Osteoblast (primary cell): ENCODE results near the gene USP32. TPM values are rescaled to one million over a fixed set of nuclear protein-coding genes. Genes with fewer than 3 reads are reported as not detected.
A peak's percentile ranks its signal among the peaks of the same experiment; 100 is the strongest.

Source experiments
- DNase-seq: peaks from one replicate; pipeline ENCODE4 v3.0.0; 2011; ENCODE audit warnings: low spot score, mixed read lengths; ENCODE audit not compliant: insufficient read length; ENCODE audit errors: missing footprints
- H2AFZ ChIP-seq: 2 replicates; pipeline ENCODE4 v1.6.0; 2011; ENCODE audit warnings: mild to moderate bottlenecking, low read length
- H3K27ac ChIP-seq: 2 replicates; pipeline ENCODE4 v1.5.1; 2011; ENCODE audit warnings: mild to moderate bottlenecking, low read depth, low read length, moderate library complexity
- H3K27me3 ChIP-seq: 2 replicates; pipeline ENCODE4 v1.6.0; 2012; ENCODE audit warnings: mild to moderate bottlenecking, control low read depth, inconsistent platforms, low read length, moderate library complexity; ENCODE audit not compliant: insufficient read depth
- H3K36me3 ChIP-seq: 2 replicates; pipeline ENCODE4 v1.5.1; 2011; ENCODE audit warnings: mild to moderate bottlenecking, low read length, control low read depth, moderate library complexity; ENCODE audit not compliant: insufficient read depth
- H3K4me1 ChIP-seq: 2 replicates; pipeline ENCODE4 v1.5.1; 2011; ENCODE audit warnings: mild to moderate bottlenecking, low read length, control low read depth, moderate library complexity; ENCODE audit not compliant: insufficient read depth
- H3K4me2 ChIP-seq: 2 replicates; pipeline ENCODE4 v1.6.0; 2011; ENCODE audit warnings: mild to moderate bottlenecking, low read length; ENCODE audit not compliant: insufficient read depth
- H3K4me3 ChIP-seq: fragments of 200-600 bp; sonication (generic); 3 replicates; pipeline ENCODE4 v1.5.1; 2012; ENCODE audit warnings: mild to moderate bottlenecking, low read length, inconsistent platforms; ENCODE audit not compliant: insufficient read depth
- H3K79me2 ChIP-seq: 2 replicates; pipeline ENCODE4 v1.6.0; 2012; ENCODE audit warnings: mild to moderate bottlenecking, low read length, control low read depth, inconsistent platforms; ENCODE audit not compliant: insufficient read depth
- H3K9me3 ChIP-seq: 2 replicates; pipeline ENCODE4 v1.5.1; 2011; ENCODE audit warnings: low read depth, low read length, control low read depth
- H4K20me1 ChIP-seq: 2 replicates; pipeline ENCODE4 v1.6.0; 2012; ENCODE audit warnings: mild to moderate bottlenecking, low read length, control low read depth; ENCODE audit not compliant: insufficient read depth
- total RNA-seq: library from RNA; depleted of rRNA; stranded (reverse); fragments of >200 nt; gene quantifications from 2 replicates; pipeline ENCODE4 v1.2.3, GENCODE V29; 2012
- TF ChIP-seq, protein P1 (sequence below): IDR thresholded peaks from 2 replicates; pipeline ENCODE4 v1.5.1; 2011; ENCODE audit warnings: mild to moderate bottlenecking, low read depth, low read length, moderate library complexity; ENCODE audit errors: extremely low read depth

Gene USP32
- total RNA-seq, 1 donor, result 99.5 TPM

DNA sequence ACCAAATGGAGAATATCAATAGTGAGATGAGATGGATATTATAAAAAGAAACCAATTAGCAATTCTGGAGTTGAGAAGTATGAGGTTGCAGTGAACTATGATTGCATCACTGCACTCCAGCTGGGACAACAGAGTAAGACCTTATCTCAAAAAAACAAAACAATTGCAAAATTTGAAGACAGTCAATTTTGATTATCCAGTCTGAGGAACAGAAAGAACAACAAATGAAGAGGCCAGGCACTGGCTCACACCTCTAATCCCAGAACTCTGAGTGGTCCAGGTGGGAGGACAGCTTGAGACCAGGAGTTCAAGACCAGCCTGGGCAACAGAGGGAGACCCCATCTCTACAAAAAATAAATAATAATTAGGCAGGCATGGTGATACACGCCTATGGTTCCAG is 35.0 kb downstream of the USP32 start:
- H3K27ac ChIP-seq, result no peak overlapping the region
- H3K36me3 ChIP-seq, result no peaks in the 10 kb centered on the region
- H3K4me1 ChIP-seq, result peaks cover 31% of the 10 kb centered on the region
- no peak for DNase-seq
- no peak overlapping the region for H2AFZ ChIP-seq
- peaks cover 82% of the 10 kb centered on the region for H3K79me2 ChIP-seq
- H3K4me2 ChIP-seq, result no peak overlapping the region
- H4K20me1 ChIP-seq, result peaks cover 65% of the 10 kb centered on the region
- TF ChIP-seq, protein P1, sequence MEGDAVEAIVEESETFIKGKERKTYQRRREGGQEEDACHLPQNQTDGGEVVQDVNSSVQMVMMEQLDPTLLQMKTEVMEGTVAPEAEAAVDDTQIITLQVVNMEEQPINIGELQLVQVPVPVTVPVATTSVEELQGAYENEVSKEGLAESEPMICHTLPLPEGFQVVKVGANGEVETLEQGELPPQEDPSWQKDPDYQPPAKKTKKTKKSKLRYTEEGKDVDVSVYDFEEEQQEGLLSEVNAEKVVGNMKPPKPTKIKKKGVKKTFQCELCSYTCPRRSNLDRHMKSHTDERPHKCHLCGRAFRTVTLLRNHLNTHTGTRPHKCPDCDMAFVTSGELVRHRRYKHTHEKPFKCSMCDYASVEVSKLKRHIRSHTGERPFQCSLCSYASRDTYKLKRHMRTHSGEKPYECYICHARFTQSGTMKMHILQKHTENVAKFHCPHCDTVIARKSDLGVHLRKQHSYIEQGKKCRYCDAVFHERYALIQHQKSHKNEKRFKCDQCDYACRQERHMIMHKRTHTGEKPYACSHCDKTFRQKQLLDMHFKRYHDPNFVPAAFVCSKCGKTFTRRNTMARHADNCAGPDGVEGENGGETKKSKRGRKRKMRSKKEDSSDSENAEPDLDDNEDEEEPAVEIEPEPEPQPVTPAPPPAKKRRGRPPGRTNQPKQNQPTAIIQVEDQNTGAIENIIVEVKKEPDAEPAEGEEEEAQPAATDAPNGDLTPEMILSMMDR, result no peak
- H3K27me3 ChIP-seq, result no peaks in the 10 kb centered on the region
- no peaks in the 10 kb centered on the region for H3K9me3 ChIP-seq
- no peak overlapping the region for H3K4me3 ChIP-seq

DNA sequence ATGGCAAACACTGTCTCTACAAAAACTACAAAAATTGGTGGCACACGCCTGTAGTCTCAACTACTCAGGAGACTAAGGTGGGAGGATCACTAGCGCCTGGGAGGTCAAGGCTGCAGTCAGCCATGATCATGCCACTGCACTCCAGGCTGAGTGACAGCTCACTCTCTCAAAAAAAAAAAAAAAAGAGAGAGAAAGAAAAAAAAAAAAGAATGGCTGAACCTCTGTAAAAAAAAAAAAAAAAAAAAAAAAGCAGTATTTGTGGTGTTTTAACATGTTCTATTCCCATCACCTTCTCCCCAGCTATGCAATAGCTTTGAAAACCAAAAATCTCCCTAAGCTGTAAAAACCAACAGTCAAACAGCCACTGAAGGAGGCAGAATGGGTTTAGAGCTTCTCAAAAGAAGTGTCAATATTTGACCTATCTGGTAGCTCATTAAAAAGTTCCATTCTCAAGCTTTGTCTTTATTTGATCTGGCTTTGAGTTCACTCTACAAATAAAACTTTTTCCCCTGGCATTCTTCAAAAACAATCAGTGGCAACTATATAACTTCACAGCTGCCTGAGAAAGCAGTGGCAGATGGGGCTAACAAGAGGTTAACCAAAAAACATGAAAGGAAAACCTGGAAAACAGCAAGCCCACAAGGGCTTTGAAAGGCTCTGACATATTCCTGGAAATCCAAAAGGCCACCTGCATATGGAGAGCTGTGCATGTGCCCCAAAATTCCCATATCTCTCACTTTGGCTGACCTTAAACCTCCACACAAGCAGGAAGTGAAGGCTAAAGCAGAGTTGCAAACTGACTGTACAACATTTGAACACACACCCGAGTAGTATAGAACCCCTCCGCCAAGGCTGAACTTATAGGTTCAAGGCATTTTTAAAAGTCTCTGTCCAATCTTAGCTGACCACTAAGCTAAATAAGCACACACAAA is 36.0 kb downstream of the USP32 start:
- H3K9me3 ChIP-seq, result no peaks in the 10 kb centered on the region
- H3K27me3 ChIP-seq, result no peaks in the 10 kb centered on the region
- H3K4me3 ChIP-seq, result no peak overlapping the region
- TF ChIP-seq, protein P1, result no peak
- H3K27ac ChIP-seq, result no peak overlapping the region
- DNase-seq, result no peak
- H3K4me2 ChIP-seq, result no peak overlapping the region
- H4K20me1 ChIP-seq, result peaks cover 64% of the 10 kb centered on the region
- peaks cover 31% of the 10 kb centered on the region for H3K4me1 ChIP-seq
- H3K79me2 ChIP-seq, result peaks cover 82% of the 10 kb centered on the region
- H2AFZ ChIP-seq, result no peak overlapping the region
- H3K36me3 ChIP-seq, result no peaks in the 10 kb centered on the region

DNA sequence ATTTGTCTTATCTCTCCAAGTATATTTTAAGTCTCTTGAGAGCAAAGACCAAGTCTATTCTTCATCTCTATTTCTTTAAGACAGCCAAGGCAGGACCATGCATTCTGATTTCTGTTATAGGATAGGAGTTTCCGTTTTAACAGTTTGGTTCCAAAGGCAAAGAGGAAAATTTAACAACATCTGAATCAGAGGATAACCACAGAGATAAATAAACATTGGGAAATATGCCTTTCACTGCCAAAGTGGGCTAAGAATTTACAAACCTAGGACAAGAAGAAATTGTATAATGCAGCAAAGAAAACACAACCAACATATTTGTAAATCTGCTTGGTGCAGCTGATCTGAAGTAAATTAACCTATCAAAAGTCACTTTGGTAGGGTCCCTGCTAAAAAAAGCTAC is 37.7 kb downstream of the USP32 start:
- Histone ChIP-seq H3K4me1 (peaks cover 31% of the 10 kb centered on the region), H2AFZ (no peak overlapping the region), H3K4me2 (peak overlapping the region; percentile 46), H4K20me1 (peaks cover 69% of the 10 kb centered on the region), H3K79me2 (peaks cover 85% of the 10 kb centered on the region), H3K27ac (peak overlapping the region; percentile 34), H3K27me3 (no peaks in the 10 kb centered on the region), H3K4me3 (no peak overlapping the region), H3K36me3 (no peaks in the 10 kb centered on the region), H3K9me3 (no peaks in the 10 kb centered on the region)
- TF ChIP-seq, protein P1, result no peak
- DNase-seq, result peak; percentile 71

DNA sequence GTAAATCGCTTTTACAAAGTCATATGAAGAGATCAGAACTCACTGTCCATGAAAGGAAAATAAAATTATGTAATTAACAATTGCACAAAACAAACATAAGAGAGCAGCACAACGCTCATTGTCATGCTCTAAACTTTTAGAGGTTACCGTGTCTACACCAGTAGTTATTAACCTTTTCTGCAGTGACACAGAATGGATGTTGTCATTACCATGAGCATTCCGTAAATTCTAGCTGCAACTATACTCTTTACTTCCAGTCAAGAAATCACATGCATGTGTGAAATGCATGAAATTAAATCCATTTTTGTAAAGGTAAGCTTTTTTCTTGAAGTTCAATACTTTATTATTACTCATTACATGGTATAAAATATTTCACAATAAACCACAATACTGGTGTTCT is 38.2 kb downstream of the USP32 start:
- peaks cover 83% of the 10 kb centered on the region for H3K79me2 ChIP-seq

More for the DNA sequence above, 38.2 kb downstream of the USP32 start:
- H3K27ac ChIP-seq, result no peak overlapping the region
- TF ChIP-seq, protein P1, result no peak
- H3K4me1 ChIP-seq, result peaks cover 31% of the 10 kb centered on the region
- peaks cover 71% of the 10 kb centered on the region for H4K20me1 ChIP-seq
- H2AFZ ChIP-seq, result no peak overlapping the region
- no peak for DNase-seq
- no peak overlapping the region for H3K4me3 ChIP-seq
- no peaks in the 10 kb centered on the region for H3K36me3 ChIP-seq
- H3K27me3 ChIP-seq, result no peaks in the 10 kb centered on the region
- peak overlapping the region; percentile 6 for H3K4me2 ChIP-seq
- H3K9me3 ChIP-seq, result no peaks in the 10 kb centered on the region
